ENCODE results near the gene TEX19. TPM values are rescaled to one million over a fixed set of nuclear protein-coding genes. Genes with fewer than 3 reads are reported as not detected.

The TEX19 gene
- total and polyA plus RNA-seq, 9 of the 15 experiments (the other 6 are each of a cell fraction or from before 2014, with no cell fraction given), result 0.10 to 4.9 (median 1.9) TPM

DNA sequence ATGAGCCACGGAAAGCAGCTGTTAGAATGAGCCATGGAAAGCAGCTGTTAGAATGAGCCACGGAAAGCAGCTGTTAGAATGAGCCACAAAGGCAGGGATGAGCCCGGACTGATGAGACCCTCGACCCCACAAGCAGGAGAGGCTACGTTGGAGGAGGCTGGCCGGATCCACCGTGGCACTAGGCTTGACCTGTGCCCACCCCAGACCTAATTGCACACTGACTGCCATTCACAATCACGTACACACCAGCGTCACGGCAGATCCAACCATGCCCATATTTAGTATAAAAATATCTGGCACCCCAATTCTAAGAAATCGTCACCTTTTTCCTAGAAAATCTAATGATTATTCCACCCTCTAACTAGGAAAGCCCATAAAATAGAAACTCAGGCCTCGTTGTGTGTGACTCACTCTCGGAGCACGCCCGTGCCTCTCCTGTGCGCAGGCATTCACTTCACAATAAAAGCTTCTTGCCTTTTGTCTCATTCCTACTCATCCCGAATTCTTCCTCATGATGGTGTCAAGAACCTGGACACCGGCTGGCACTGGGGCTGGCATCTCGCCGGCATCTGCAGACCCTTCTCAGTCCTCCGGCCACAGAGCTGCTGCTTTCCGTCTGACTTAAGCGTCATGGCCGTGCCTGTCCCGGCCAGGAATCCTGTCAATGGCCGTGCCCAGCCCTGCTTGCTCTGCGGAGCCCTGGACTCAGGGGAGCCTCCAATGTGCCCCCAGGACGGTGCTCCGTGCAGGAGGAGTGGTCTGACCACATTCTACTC is 20.0 kb upstream of the TEX19 start (continued):
- TF ChIP-seq ZBTB17 (CRISPR knock-in tag; IDR thresholded peaks at IDR 0.05), result peak; percentile 39
- TF ChIP-seq NBN (IDR thresholded peaks at IDR 0.05; ENCODE audit: low read depth), result peak; percentile 46; the same call in 1 of the 2 replicates
- peak; percentile 80 to 83 for TF ChIP-seq NRF1 (conservative IDR thresholded peaks at IDR 0.05 in 1 of 2, IDR thresholded peaks at IDR 0.05 in 1 of 2)
- TF ChIP-seq ZFX (CRISPR knock-in tag; IDR thresholded peaks at IDR 0.05), result peak; percentile 59
- TF ChIP-seq CCNT2 (IDR thresholded peaks at IDR 0.05; ENCODE audit: borderline replicate concordance, extremely low read depth, insufficient read length, low read depth, low read length), result peak; percentile 12
- 0 out of 4 replicates have a peak, but pooled peaks of 1 of the 2 experiments have one; percentile 17 for TF ChIP-seq FOXK2 (conservative IDR thresholded peaks at IDR 0.05 in 1 of 2, IDR thresholded peaks at IDR 0.05 in 1 of 2; ENCODE audit: low read depth in 2 of 2)
- TF ChIP-seq KDM2B (CRISPR knock-in tag; IDR thresholded peaks at IDR 0.05), result no peak
- TF ChIP-seq LEF1 (IDR thresholded peaks at IDR 0.05), result peak; percentile 70; the same call in 1 of the 2 replicates
- TF ChIP-seq, protein P1, sequence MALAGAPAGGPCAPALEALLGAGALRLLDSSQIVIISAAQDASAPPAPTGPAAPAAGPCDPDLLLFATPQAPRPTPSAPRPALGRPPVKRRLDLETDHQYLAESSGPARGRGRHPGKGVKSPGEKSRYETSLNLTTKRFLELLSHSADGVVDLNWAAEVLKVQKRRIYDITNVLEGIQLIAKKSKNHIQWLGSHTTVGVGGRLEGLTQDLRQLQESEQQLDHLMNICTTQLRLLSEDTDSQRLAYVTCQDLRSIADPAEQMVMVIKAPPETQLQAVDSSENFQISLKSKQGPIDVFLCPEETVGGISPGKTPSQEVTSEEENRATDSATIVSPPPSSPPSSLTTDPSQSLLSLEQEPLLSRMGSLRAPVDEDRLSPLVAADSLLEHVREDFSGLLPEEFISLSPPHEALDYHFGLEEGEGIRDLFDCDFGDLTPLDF (CRISPR knock-in tag; IDR thresholded peaks at IDR 0.05), result peak; percentile 28; the same call in 1 of the 2 replicates
- TF ChIP-seq ZNF324 (CRISPR knock-in tag; IDR thresholded peaks at IDR 0.05), result peak; percentile 59; the same call in 1 of the 2 replicates
- no peak for TF ChIP-seq NR4A1 (CRISPR knock-in tag; IDR thresholded peaks at IDR 0.05)
- TF ChIP-seq NR4A1 (tag; IDR thresholded peaks at IDR 0.05), result peak; percentile 73; the same call in 1 of the 2 replicates
- peak; percentile 97 for TF ChIP-seq JUN (IDR thresholded peaks at IDR 0.05; ENCODE audit: borderline replicate concordance, low read depth, low read length)
- peak; percentile 46; the same call in 1 of the 2 replicates for TF ChIP-seq JUN (CRISPR knock-in tag; IDR thresholded peaks at IDR 0.05; ENCODE audit: borderline replicate concordance)
- TF ChIP-seq RCOR1 (IDR thresholded peaks at IDR 0.05; ENCODE audit: borderline replicate concordance in 1 of 2, low read depth in 2 of 2, low read length in 2 of 2), result peak; percentile 56 to 85; a peak in 3 of 4 replicates
- peak; percentile 16; the same call in 1 of the 2 replicates for TF ChIP-seq MTA2 (IDR thresholded peaks at IDR 0.05; ENCODE audit: low read depth)
- peak; percentile 87 for TF ChIP-seq MYC (IDR thresholded peaks at IDR 0.05; ENCODE audit: low read depth, low read length)
- TF ChIP-seq MYC (CRISPR knock-in tag; IDR thresholded peaks at IDR 0.05; ENCODE audit: borderline replicate concordance, low read depth), result peak; percentile 64; the same call in 1 of the 2 replicates
- TF ChIP-seq ZNF239 (CRISPR knock-in tag; IDR thresholded peaks at IDR 0.05), result peak; percentile 54
- peak; percentile 73; the same call in 1 of the 2 replicates for TF ChIP-seq ZNF583 (CRISPR knock-in tag; IDR thresholded peaks at IDR 0.05)
- TF ChIP-seq BDP1 (IDR thresholded peaks at IDR 0.05; ENCODE audit: insufficient read depth, insufficient read length), result no peak
- TF ChIP-seq NCOA4 (IDR thresholded peaks at IDR 0.05; ENCODE audit: partially characterized antibody), result no peak
- TF ChIP-seq XRCC3 (IDR thresholded peaks at IDR 0.05), result no peak
